GM18858 (cell line): Measurements from ENCODE around the gene GSTO2.

Experiments
- ATAC-seq: cut with Tn5 transposase; IDR thresholded peaks from one replicate; pipeline ENCODE4 v1.9.1; 2021; ENCODE audit not compliant: unreplicated experiment

The GSTO2 gene

GRCh38 chr10:104307576-104308438, 38.8 kb downstream of the GSTO2 start:
- ATAC-seq, result no peak

DNA sequence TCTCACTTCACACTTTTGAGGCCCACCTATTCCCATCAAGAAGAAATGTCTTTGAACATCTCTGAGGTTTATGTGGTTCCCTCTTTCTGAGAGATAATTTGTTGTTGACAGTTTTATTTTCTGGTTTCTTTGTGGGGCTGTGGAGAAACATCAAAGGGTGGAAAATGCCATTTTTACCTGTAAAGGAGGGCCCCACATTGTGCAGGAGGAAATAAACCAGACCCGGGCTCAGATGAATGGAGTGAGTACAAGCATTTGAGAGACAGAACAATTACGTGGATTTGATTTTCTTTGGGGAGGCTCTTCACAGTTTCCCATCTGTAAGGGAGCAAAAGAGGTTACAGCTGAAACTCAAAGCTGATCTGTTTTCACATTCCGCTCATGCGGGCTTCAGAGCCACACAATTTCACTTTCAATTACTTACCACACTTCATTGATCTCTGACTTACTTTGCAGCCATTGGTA, 39.5 kb downstream of the GSTO2 start:
- peak; percentile 86 for ATAC-seq

- no peak for ATAC-seq
Observed at GRCh38 chr10:104309980-104310978, 41.3 kb downstream of the GSTO2 start.

- no peak for ATAC-seq
Observed at GRCh38 chr10:104311184-104311720, 42.3 kb downstream of the GSTO2 start.

DNA sequence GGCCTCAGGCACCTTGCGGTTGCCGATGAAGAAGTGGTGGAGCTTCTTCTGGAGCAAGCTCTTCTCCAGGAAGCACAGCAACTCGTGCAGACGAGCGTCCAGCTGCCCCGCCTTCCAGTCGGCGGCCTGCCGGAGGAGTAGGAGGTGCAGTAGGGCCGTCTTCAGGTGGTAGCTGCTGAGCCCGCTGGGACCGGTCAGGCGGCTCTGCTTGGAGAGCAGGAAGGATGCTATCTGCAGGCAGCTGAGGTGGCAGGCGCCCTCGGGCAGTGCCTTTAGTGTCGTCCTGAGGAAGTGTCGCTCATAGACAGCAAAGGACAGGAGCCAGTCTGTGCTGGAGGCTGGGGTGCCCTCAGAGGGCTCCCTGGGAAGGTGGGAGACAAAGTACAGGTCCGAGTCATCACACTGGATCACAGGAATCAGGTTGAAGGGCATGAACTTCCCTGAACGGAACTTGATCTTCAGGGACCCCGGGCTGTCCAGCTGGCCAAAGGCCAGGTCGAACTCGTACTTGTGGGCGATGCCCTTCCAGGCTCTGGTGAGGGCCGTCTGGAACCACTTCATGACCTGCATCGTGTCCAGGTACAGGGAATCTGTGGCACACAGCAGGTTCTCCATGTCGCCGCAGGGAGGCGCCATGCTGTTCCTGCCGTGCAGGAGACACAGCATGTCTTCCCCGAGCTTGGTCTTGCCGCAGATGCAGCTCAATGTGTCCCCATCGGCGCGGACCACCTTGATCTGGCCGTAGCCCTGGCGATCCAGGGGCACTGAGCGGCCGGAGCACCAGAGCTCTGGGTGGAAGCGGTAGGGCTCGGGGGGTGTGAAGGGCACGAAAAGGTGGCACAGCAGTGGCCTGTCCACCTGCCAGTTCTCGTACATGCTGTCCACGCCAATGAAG, 45.9 kb downstream of the GSTO2 start:
- no peak for ATAC-seq

DNA sequence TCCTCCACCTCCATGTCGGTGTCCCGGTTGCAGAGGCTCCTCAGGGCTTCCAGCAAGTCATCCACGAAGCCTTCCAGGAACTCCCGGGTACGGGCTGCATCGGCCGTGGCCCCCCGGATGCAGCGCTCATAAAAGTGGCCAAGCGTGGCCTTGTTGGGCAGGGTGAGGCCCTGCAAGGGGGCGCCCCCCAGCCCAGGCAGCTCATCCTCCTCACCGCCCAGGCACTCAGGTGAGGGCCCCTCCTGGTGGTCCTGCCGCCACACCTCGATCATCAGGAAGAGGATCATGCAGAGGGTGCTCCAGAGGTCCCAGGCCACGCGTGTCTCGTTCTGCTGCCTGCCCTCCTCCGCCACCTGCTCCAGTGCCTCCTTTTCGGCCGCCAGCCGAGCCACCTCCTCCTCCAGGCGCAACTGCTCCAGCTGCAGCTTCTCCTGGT, 46.5 kb downstream of the GSTO2 start:
- no peak for ATAC-seq

DNA sequence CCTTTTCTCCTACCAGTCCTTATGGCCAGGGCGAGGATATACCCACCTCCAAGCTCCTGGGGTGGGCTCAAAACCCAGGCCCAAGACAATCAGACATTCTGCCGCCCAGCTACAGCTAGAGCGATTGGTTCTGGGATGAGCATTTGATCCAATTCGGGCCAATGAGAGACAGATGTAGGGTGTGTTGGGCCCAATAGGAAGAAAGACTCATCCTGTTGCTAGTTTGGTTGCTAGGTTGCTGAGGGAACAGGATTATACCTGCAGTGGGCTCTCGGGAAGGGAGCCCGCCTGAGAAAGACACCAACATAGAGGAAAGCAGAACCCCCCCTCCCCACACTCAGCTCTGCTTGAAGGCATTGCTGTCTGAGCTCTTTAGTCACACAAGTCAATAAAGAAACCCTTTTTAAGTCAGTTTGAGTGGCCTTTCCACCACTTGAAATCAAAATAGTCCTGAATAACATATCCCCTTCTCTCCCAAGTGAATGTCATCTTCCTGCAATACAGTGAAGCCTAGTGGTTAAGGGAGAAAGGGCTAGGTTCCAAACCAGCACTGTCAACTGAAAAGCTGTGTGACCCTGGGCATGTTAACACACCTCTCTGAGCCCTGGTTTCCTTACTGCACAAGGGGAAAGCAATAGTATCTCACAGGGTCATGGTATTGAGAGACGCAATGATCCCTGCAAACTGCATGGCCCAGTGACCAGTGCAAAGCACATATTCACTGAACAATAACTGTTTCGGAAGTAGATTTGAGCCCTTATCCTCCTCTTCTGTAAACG, 47.5 kb downstream of the GSTO2 start:
- ATAC-seq, result no peak

DNA sequence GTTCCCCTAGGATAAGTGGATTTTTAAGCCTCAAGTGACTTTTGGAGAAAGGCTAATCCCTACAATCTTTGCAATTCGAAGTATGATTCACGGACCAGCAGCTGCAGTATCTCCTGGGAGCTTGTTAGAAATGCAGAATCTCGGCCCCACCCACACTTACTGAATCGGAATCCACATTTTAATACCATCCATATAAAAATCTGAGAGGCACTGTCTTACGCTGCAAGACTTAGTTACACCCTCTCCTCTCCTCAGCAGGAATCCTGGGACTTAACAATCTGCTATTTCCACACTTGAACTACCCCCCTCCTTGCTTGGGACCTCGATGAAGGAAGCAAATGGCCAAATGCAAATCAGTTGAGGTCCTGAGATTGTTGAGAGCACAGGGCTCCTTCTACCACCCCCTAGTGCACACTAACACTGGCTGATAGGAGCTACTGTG, 48.3 kb downstream of the GSTO2 start:
- no peak for ATAC-seq

GRCh38 chr10:104317726-104318299, 48.8 kb downstream of the GSTO2 start:
- no peak for ATAC-seq

DNA sequence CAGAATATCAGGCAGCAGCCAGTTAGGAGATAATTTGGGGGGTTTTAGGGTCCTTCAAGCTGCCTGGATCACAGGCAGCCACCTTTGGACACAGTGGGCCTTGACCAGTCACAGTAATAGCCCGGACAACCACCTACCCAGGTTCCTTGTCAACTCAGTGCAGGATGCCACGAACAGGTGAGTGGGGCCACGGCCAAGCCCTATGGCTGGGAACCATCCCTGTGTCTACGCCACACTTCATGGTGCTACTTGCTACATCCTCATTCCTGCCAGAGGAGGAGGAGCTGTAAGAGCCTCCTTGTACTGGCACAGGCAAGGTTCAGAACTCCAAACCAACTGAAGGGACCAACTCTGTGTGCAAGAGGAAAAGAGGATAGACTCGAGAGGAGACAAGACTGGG, 49.3 kb downstream of the GSTO2 start:
- no peak for ATAC-seq

- ATAC-seq, result no peak
Observed at GRCh38 chr10:104318810-104319741, 50.1 kb downstream of the GSTO2 start.

DNA sequence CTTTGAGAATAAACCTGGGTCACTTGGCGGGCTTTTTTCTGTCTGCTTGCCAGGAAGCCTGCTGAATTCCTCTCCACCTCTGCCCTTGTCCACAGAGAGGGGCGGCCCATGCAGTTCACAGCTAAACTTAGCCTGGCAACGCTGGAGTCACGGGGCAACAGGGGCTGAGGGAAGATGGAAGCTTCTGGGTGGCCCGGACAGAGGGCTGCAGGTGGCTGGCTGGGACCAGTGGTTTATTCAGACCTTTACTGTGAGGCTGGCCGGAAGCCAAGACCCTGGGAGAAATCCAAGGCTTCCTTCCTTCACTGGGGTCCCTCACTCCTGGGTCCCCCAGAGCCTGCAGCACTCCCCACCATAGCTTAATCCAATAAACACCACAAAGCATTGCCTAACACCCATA, 52.2 kb downstream of the GSTO2 start:
- ATAC-seq, result no peak

GRCh38 chr10:104321725-104322415, 52.9 kb downstream of the GSTO2 start:
- no peak for ATAC-seq

- no peak for ATAC-seq
Observed at GRCh38 chr10:104322416-104322782, 53.4 kb downstream of the GSTO2 start.

DNA sequence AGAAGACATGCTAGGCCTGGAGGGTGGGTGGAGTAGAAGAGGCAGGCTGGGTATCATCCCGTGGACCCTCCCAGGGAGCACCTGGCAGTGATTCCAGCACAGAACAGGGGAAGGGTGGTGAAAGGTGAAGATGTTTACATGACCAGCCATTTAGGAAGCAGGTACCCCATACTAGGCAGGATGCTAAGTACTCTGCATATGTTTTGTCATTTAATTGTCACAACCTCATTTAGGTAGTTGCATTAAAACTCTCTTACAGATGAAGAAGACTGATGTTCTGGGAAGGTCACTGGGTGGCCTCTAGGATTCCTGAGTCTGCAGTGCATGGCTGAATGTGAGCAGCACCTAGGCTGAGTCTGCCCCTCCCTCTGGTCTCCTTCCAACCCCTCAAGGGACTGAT, 54.1 kb downstream of the GSTO2 start:
- no peak for ATAC-seq

DNA sequence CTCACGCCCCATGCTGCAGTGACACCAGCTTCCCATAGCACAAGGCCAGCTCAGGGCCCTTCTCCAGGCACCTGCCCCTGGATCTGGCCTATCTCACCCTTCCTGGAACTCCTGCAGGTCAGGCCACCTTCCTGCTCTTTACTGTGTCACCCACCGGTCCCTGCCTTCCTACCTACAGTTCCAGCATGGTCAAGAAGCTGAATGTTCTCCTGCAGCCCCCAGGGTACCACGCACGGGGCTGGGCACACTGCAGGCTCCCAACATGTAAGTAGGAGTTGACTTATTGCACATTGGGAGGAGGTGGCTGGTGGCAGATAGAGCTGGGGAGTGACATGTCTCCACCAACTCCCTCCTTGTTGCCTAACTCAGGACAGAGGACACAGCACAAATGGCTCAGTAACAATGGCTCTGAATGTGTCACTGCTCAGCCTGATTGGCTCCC, 54.8 kb downstream of the GSTO2 start:
- no peak for ATAC-seq

GRCh38 chr10:104324221-104324686, 55.3 kb downstream of the GSTO2 start:
- ATAC-seq, result no peak
